ENCODE measurements around the gene TMEM187. TPM values are rescaled to one million over a fixed set of nuclear protein-coding genes. Genes with fewer than 3 reads are reported as not detected.

The TMEM187 gene
- total RNA-seq, 2 donors from 2014 or later, result 4.8 to 8.1 TPM

DNA sequence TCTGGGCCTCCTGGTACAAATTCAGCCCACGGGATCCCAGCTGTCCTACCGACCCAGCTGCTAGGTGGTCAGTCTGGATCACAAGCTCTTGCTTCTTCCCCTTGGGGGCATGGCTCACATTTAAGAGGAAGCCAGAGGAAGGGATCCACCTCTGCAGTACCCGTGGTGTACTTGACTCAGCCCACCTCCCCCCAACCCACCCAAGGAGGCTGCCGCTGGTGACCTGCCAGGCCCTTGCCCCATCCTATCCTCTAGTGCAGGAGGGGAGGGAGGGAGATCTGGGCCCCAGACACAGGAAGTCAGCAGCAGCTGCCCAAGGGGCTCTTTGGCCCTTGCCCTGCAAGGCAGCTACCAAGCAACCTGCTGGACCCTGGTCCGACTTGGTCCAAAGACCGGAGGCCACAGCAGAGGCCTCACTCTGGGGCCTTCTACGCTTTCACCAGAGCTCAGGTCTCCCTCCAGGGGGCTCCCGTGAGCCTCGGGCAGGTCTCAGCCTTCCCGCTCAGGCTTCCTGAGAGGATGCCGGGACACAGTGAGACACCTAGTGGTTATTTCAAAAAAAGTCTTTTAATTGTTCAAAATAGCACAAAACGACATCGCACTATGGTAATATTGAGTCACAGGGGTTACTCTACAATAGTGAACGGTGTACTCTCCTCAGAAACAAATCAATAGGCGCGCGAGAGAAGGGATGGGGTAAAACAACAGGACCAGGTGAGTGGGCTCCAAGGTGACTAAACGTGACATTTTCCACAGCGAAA lies 25.4 kb upstream of the TMEM187 start:
- peaks cover 9% of the 10 kb centered on the region for H3K9me3 Mint-ChIP-seq
- H3K27ac Mint-ChIP-seq, result peak overlapping the region; percentile 62
- H3K4me1 ChIP-seq (ENCODE audit: control insufficient read depth, insufficient read depth, low read length), result no peaks in the 10 kb centered on the region
- peaks cover 7% of the 10 kb centered on the region for H3K4me1 Mint-ChIP-seq
- H3K9me3 ChIP-seq (ENCODE audit: control insufficient read depth, low read length), result no peaks in the 10 kb centered on the region
- H3K9ac ChIP-seq (ENCODE audit: extremely low read depth, low read length, poor library complexity, severe bottlenecking), result no peak overlapping the region
- 40 to 42% methylated on average over 1 to 15 of the region's 19 CpGs for WGBS, 2 experiments (ENCODE audit: insufficient coverage in 1 of 2, insufficient read length in 1 of 2)
- peak; percentile 90 for DNase-seq
- no peaks in the 10 kb centered on the region for H3K27me3 ChIP-seq (ENCODE audit: control insufficient read depth, insufficient read depth, low read length, poor library complexity, severe bottlenecking)
- H3K4me3 Mint-ChIP-seq, result no peak overlapping the region
- peaks cover 43% of the 10 kb centered on the region for H3K36me3 Mint-ChIP-seq (ENCODE audit: low read depth)
- no peak overlapping the region for H3K4me3 ChIP-seq (ENCODE audit: low read length)
- H3K27me3 Mint-ChIP-seq (ENCODE audit: insufficient read depth), result no peaks in the 10 kb centered on the region
- H3K36me3 ChIP-seq (ENCODE audit: control insufficient read depth, insufficient read depth, low read length), result peaks cover 15% of the 10 kb centered on the region
- TF ChIP-seq, protein P1, sequence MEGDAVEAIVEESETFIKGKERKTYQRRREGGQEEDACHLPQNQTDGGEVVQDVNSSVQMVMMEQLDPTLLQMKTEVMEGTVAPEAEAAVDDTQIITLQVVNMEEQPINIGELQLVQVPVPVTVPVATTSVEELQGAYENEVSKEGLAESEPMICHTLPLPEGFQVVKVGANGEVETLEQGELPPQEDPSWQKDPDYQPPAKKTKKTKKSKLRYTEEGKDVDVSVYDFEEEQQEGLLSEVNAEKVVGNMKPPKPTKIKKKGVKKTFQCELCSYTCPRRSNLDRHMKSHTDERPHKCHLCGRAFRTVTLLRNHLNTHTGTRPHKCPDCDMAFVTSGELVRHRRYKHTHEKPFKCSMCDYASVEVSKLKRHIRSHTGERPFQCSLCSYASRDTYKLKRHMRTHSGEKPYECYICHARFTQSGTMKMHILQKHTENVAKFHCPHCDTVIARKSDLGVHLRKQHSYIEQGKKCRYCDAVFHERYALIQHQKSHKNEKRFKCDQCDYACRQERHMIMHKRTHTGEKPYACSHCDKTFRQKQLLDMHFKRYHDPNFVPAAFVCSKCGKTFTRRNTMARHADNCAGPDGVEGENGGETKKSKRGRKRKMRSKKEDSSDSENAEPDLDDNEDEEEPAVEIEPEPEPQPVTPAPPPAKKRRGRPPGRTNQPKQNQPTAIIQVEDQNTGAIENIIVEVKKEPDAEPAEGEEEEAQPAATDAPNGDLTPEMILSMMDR (conservative IDR thresholded peaks at IDR 0.05), result peak; percentile 96
- peak overlapping the region; percentile 80 for H3K27ac ChIP-seq (ENCODE audit: low read depth, low read length)

DNA sequence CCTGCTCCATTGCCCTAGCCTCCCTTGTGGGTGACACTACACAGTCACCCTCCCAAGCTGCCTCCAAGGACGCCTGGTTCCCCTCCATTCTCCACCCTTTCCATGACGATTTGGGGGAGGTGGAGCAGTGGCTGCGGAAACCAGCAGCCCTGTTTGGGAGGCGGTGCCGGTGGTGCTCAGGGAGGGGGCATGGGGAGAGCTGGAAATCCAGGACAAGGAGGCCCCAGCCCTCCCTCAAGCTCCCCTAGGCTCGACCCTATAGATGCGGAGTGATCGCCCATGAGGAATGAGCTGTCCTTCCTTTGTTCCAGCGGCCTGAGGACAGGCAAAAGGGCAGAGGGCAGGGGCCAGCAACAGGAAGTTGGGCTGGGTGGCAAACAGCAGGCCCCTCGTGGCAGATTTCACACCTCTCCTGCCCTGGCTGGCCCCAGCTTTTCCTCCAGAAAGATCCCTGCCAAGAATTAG lies 24.5 kb upstream of the TMEM187 start:
- Histone ChIP-seq H3K9ac (ENCODE audit: extremely low read depth, low read length, poor library complexity, severe bottlenecking) (no peak overlapping the region), H3K27me3 (ENCODE audit: control insufficient read depth, insufficient read depth, low read length, poor library complexity, severe bottlenecking) (no peaks in the 10 kb centered on the region), H3K27ac (ENCODE audit: low read depth, low read length) (peak overlapping the region; percentile 80), H3K9me3 (ENCODE audit: control insufficient read depth, low read length) (no peaks in the 10 kb centered on the region), H3K36me3 (ENCODE audit: control insufficient read depth, insufficient read depth, low read length) (peaks cover 23% of the 10 kb centered on the region), H3K4me1 (ENCODE audit: control insufficient read depth, insufficient read depth, low read length) (no peaks in the 10 kb centered on the region), H3K4me3 (ENCODE audit: low read length) (no peak overlapping the region)
- WGBS, 2 experiments (ENCODE audit: insufficient coverage in 1 of 2, insufficient read length in 1 of 2), result 81% methylated on average over 8 of the region's 10 CpGs; no CpG with 5 or more reads in 1 of the 2 experiments
- Mint-ChIP-seq H3K9me3 (peaks cover 9% of the 10 kb centered on the region), H3K27ac (peak overlapping the region; percentile 86), H3K36me3 (ENCODE audit: low read depth) (peaks cover 49% of the 10 kb centered on the region), H3K4me3 (no peak overlapping the region), H3K4me1 (peaks cover 7% of the 10 kb centered on the region), H3K27me3 (ENCODE audit: insufficient read depth) (no peaks in the 10 kb centered on the region)
- DNase-seq, result no peak
- TF ChIP-seq, protein P1 (conservative IDR thresholded peaks at IDR 0.05), result no peak

DNA sequence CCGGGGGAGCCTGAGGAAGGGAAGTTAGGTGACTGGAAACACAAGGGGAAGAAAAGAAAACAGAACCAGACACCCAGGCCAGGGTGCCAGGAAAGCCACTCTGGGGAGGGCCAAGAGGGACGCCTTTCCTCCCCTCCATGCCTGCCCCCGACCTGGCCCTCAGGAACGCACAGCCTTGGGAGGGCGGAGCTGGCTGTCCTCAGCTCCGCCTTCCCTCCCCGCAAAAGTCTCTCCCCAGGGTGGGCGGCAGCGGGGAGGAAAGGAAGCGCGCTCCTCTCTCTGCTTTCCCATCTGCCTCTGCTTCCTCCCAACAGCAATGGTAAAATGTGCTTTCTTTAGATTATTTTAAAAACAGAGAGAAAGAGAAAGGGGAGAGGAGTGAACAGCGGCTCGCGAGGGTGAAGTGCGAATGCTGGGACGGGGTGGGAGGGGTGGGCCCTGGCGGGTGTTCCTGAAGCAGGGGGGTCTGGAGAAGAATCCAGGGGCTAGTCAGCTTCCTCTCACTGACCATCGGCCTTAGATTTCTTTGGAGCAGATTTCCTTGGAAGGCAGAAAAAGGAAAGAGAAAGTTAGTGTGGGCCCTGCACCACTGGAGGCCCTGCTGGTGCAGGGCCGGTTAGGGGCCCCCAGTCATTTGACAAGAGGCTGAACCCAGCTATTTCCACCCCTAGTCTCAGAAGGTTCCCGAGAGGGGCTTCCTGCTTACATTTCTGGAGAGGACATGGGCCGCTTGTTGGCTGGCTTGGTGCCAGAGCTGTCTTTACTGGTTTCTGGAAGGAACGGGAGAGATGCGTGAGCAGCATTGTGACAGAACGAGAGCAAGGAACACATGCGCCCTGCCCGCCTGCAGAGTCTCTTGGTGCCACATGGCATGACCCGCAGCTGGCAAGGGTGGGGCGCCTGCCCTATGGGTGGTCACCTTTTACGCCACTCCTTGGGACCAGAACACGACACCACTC lies 23.4 kb upstream of the TMEM187 start:
- H3K27me3 Mint-ChIP-seq (ENCODE audit: insufficient read depth), result no peaks in the 10 kb centered on the region
- no peak overlapping the region for H3K4me3 Mint-ChIP-seq
- peaks cover 3% of the 10 kb centered on the region for H3K9me3 Mint-ChIP-seq

More for the DNA sequence above, 23.4 kb upstream of the TMEM187 start:
- WGBS, 2 experiments (ENCODE audit: insufficient coverage in 1 of 2, insufficient read length in 1 of 2), result 80 to 81% methylated on average over 1 to 26 of the region's 30 CpGs
- Histone ChIP-seq H3K27ac (ENCODE audit: low read depth, low read length) (peak overlapping the region; percentile 80), H3K9ac (ENCODE audit: extremely low read depth, low read length, poor library complexity, severe bottlenecking) (no peak overlapping the region), H3K4me3 (ENCODE audit: low read length) (no peak overlapping the region), H3K4me1 (ENCODE audit: control insufficient read depth, insufficient read depth, low read length) (no peaks in the 10 kb centered on the region), H3K36me3 (ENCODE audit: control insufficient read depth, insufficient read depth, low read length) (peaks cover 25% of the 10 kb centered on the region), H3K9me3 (ENCODE audit: control insufficient read depth, low read length) (no peaks in the 10 kb centered on the region), H3K27me3 (ENCODE audit: control insufficient read depth, insufficient read depth, low read length, poor library complexity, severe bottlenecking) (no peaks in the 10 kb centered on the region)
- H3K27ac Mint-ChIP-seq, result peak overlapping the region; percentile 86
- peaks cover 56% of the 10 kb centered on the region for H3K36me3 Mint-ChIP-seq (ENCODE audit: low read depth)
- H3K4me1 Mint-ChIP-seq, result peaks cover 7% of the 10 kb centered on the region
- no peak for DNase-seq
- TF ChIP-seq, protein P1 (conservative IDR thresholded peaks at IDR 0.05), result no peak
